ENCODE data around the gene PARD3.

PARD3 gene

DNA sequence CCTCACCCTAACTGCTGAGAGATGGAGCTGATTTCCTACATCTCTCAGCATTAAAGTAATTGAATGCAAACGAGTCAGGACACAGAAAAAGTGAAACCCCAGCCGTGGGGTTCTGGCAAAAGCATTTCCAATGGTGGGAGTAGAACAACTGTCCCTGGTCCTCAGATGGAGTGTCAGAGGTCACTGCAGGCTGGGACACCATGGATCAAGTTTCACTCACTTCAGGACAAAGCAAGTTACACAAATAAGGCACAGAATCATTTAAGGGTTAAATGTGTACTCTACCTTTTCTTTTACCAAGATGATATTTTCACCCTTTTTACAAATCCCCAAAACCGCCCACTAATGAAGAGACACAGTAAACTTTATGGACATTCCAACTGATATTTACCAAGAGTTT lies 607.8 kb downstream of the PARD3 start:
- Histone ChIP-seq H3K4me3 (replicated peaks; ENCODE audit: low read depth, low read length) (no peak overlapping the region), H3K36me3 (ENCODE audit: control insufficient read depth, insufficient read depth, low read length) (no peaks in the 10 kb centered on the region), H3K27me3 (replicated peaks; ENCODE audit: control insufficient read depth, insufficient read depth, low read length) (no peaks in the 10 kb centered on the region; the same call in 1 of the 2 replicates)
- TF ChIP-seq, protein P1, sequence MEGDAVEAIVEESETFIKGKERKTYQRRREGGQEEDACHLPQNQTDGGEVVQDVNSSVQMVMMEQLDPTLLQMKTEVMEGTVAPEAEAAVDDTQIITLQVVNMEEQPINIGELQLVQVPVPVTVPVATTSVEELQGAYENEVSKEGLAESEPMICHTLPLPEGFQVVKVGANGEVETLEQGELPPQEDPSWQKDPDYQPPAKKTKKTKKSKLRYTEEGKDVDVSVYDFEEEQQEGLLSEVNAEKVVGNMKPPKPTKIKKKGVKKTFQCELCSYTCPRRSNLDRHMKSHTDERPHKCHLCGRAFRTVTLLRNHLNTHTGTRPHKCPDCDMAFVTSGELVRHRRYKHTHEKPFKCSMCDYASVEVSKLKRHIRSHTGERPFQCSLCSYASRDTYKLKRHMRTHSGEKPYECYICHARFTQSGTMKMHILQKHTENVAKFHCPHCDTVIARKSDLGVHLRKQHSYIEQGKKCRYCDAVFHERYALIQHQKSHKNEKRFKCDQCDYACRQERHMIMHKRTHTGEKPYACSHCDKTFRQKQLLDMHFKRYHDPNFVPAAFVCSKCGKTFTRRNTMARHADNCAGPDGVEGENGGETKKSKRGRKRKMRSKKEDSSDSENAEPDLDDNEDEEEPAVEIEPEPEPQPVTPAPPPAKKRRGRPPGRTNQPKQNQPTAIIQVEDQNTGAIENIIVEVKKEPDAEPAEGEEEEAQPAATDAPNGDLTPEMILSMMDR (IDR thresholded peaks at IDR 0.05; ENCODE audit: insufficient read depth, low read length, poor library complexity, severe bottlenecking), result no peak
- DNase-seq (ENCODE audit: extremely low read depth, insufficient read length), result no peak

DNA sequence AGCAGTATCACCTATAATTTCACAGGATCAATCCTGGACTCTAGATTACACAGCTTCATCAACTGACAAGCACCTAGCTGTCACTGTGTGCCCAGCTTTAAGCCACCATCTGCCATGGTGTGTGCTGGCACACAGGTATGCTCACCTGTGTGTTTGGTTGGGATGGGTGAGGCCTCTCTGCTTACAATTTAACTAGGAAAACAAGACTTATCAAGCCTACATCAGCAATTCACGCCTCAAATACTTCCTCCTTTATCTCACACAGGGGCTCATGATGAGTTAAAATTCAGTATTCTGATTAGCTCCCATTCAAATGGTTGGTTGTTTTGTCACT lies 608.2 kb downstream of the PARD3 start:
- TF ChIP-seq, protein P1 (IDR thresholded peaks at IDR 0.05; ENCODE audit: insufficient read depth, low read length, poor library complexity, severe bottlenecking), result no peak
- Histone ChIP-seq H3K36me3 (ENCODE audit: control insufficient read depth, insufficient read depth, low read length) (no peaks in the 10 kb centered on the region), H3K27me3 (replicated peaks; ENCODE audit: control insufficient read depth, insufficient read depth, low read length) (no peaks in the 10 kb centered on the region; the same call in 1 of the 2 replicates), H3K4me3 (replicated peaks; ENCODE audit: low read depth, low read length) (no peak overlapping the region)
- DNase-seq (ENCODE audit: extremely low read depth, insufficient read length), result no peak

DNA sequence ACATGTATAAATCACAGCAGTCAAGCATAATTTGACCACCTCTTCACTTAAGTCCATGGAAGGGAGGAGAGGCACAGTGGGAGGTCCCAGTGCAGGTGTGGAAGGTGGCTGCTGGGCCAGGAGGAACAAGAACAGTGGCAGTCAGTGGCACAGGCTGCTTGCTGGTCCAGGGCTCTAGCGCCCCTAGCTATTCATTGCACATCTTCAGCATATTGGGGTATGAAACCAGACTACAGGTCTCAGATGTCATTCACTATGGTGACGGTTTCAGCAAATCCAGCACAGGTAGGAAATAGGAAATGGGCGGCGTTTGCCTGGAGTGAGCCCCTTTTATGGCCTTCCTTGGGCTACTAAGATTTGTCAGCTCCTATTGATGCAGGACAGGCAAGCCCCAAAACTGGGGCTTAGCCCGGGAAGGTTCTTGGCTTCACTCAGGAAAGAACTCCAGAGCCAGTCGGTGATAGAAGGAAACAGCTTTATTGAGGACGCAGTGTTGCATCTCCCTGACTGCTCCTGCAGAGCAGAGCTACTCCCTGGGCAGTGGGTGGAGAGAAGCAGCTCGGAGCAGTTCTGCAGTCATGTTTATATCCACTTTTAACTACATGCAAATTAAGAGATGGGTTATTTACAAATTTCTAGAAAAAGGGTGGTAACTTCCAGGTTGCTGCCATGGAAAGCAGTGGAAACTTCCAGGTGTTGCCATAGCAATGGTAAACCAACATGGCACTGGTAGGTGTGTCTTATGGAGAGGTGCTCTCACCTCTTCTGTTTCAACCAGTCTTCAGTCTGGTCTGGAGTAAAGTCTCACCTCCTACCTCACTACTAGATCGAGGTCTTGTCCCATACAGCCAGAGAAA lies 608.8 kb downstream of the PARD3 start:
- no peaks in the 10 kb centered on the region; the same call in 1 of the 2 replicates for H3K27me3 ChIP-seq (replicated peaks; ENCODE audit: control insufficient read depth, insufficient read depth, low read length)
- no peaks in the 10 kb centered on the region for H3K36me3 ChIP-seq (ENCODE audit: control insufficient read depth, insufficient read depth, low read length)
- TF ChIP-seq, protein P1 (IDR thresholded peaks at IDR 0.05; ENCODE audit: insufficient read depth, low read length, poor library complexity, severe bottlenecking), result no peak
- DNase-seq (ENCODE audit: extremely low read depth, insufficient read length), result peak; percentile 31
- H3K4me3 ChIP-seq (replicated peaks; ENCODE audit: low read depth, low read length), result no peak overlapping the region

DNA sequence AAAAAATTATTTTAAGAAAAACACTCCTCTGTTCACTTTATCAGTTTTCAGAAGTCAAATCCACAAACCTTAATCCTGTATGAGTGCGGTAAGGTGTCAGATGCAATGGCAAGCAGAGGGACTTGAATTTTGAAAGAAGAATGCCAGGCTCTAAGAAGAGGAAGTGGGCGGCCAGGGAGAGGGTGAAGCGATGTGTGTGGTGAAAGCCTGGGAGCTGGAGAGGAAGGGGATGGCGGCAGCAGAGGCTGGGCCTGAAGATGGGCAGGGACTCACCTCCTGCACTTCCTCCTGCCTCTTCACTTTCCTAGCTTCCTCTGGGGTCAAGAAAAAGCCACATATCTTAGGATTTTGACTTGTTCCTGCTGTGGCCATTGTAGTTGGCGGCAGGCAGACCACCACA lies 609.6 kb downstream of the PARD3 start:
- no peak overlapping the region for H3K4me3 ChIP-seq (replicated peaks; ENCODE audit: low read depth, low read length)
- TF ChIP-seq, protein P1 (IDR thresholded peaks at IDR 0.05; ENCODE audit: insufficient read depth, low read length, poor library complexity, severe bottlenecking), result no peak
- DNase-seq (ENCODE audit: extremely low read depth, insufficient read length), result peak; percentile 25
- H3K36me3 ChIP-seq (ENCODE audit: control insufficient read depth, insufficient read depth, low read length), result no peaks in the 10 kb centered on the region
- no peaks in the 10 kb centered on the region for H3K27me3 ChIP-seq (replicated peaks; ENCODE audit: control insufficient read depth, insufficient read depth, low read length)

DNA sequence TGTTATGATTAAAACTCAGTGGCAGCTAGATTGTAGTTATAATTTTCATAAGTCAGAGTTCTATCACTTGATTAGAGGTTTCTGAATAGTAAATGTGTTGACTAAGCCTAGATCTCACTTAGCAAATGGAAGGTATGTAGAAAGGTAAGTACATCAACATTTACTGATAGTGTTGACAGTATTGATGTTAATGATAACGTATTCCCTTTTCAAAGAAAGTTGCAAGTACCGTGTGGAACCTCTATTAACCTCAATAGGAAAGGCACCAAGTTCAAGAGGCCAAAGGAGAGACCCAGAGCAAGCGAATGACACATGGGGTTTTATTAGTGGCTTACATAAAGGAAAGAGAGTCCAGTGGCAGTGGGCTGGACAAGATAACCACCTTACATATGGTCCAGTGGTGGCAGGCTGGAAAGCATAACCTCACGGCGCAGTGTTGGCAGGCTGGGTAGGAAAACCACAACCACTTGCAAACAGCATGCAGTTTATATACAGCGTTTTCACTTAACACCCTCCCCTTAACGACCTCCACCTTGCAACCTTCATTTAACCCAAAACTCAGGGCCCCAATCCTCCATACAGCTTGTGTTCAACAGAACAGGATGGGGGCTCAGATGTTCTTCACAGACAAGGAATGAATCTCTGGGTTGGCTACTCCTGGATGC lies 611.0 kb downstream of the PARD3 start:
- Histone ChIP-seq H3K27me3 (replicated peaks; ENCODE audit: control insufficient read depth, insufficient read depth, low read length) (no peaks in the 10 kb centered on the region), H3K4me3 (replicated peaks; ENCODE audit: low read depth, low read length) (no peak overlapping the region), H3K36me3 (ENCODE audit: control insufficient read depth, insufficient read depth, low read length) (no peaks in the 10 kb centered on the region)
- TF ChIP-seq, protein P1 (IDR thresholded peaks at IDR 0.05; ENCODE audit: insufficient read depth, low read length, poor library complexity, severe bottlenecking), result no peak
- no peak for DNase-seq (ENCODE audit: extremely low read depth, insufficient read length)

All from GM06990 (cell line).